Stimulated activated naive CD8-positive, alpha-beta T cell treated with anti-CD3 and anti-CD28 coated beads, Interleukin-15, Interleukin-2, amounts not matched to agents 100 U/mL and 50 U/mL, for 24 hours (primary cell): ENCODE results near the gene GALK2.
A peak's percentile ranks its signal among the peaks of the same experiment; 100 is the strongest.

Experiments used
- ATAC-seq: fragments of 150-1000 bp; cut with Tn5 transposase; one replicate; pipeline ENCODE4 v1.10.0; 2021
- DNase-seq: peaks from one replicate; pipeline ENCODE4 v3.0.0; 2021

The GALK2 gene

GRCh38 chr15:49282366-49282765 is 112.3 kb downstream of the GALK2 start:
- ATAC-seq = no peak
- DNase-seq = no peak

DNA sequence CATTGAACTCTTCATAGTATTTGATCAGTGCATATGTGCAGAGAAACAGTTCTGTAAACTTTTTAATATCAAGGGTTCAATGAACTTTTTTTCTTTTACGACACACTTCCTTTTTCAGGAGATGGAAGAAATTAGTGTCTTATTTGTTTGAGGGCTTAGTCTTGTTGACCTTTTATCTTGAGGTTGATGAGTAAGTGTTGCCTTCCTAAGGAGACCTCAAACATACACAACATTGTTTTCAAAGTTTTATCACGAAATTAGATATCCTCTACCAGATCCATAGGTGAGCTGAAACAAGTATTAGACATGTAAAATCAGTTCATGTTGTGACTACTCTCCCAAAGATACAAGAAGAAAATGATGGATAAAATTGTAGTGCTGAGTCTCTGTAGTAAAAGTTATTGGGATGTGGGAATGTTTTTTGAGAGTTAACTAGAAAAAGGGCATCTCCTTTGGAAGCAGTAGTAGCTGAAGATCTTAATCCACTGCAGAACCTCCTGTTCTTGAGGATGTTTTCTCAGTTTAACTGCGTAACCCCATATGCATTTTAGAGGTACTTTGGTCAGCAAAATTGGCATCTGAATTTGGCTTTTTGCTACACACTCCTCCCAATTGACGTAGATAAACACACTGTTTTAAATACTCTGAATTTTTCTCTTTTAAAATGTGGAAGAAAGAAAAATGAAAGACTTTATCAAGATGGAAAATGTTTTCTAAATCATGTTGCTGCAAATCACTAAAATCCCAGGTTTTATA is 116.8 kb downstream of the GALK2 start:
- peak; percentile 81 for ATAC-seq

GRCh38 chr15:49287481-49287880 is 117.4 kb downstream of the GALK2 start:
- ATAC-seq (no peak), DNase-seq (no peak)

More for the DNA sequence above, 116.8 kb downstream of the GALK2 start:
- no peak for DNase-seq

- no peak for DNase-seq
- no peak for ATAC-seq
Observed at GRCh38 chr15:49288391-49288790, 118.3 kb downstream of the GALK2 start.

DNA sequence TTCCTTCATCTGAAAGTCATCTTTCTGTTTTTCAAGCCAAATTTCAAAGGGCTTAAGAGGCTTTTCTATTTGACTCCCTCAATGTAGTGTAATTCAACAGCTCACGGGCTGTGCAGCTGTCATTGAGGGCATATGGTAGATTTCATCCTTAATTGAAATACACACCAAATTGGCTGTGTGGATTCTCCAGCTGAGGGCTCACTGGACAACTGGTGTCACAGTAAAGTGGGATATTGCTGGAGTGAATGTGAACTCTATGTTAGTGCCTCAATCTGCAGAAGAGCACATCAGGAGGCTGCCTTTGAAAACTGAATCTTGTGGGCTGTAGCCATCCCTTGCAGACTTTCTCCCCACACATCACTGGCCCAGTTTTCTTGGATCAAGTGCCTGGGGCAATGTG is 120.1 kb downstream of the GALK2 start:
- no peak for ATAC-seq
- no peak for DNase-seq

GRCh38 chr15:49293941-49294340 is 123.9 kb downstream of the GALK2 start:
- ATAC-seq = no peak
- no peak for DNase-seq

- ATAC-seq = no peak
- DNase-seq = no peak
Observed at GRCh38 chr15:49296258-49296657, 126.2 kb downstream of the GALK2 start.

GRCh38 chr15:49297584-49297983 is 127.5 kb downstream of the GALK2 start:
- ATAC-seq (no peak), DNase-seq (no peak)

DNA sequence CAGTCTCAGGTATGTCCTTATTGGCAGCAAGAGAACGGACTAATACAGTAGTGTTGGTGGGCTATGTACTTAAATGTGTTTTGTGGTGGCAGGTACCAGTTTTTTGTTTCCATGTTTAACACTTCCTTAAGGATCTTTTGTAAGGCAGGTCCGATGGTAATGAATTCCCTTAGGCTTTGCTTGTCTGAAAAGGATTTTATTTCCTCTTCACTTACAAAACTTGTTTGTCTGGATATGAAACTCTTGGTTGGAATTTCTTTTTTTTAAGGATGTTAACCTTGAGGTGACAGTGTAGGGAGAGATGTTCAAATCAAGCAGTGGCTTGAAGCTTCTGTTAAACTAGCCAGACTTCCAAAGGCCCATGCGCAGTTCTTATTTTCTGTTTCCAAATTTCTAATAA is 130.8 kb downstream of the GALK2 start:
- ATAC-seq = no peak
- DNase-seq = no peak

- no peak for ATAC-seq
- DNase-seq = no peak
Observed at GRCh38 chr15:49301562-49301961, 131.5 kb downstream of the GALK2 start.

GRCh38 chr15:49303003-49303402 is 133.0 kb downstream of the GALK2 start:
- no peak for ATAC-seq
- no peak for DNase-seq

DNA sequence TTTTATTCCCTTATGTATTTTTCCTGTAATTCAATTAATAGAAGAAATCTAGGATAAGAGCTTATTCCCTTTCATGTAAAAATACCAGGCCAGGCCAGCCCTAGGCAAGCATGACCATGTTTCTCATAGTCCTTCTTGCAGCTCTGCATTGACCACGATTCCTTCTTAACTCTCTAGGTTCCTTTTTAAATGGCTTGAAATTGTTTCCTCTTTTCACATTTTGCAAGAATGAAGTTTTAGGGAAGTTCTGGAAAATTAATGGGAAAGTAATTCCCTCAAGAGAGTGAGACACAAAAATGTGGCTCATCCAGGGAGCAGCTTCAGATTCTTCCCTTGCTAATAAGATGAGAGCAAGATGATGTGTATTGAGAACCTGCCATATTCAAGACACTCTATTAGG is 136.5 kb downstream of the GALK2 start:
- DNase-seq = no peak
- no peak for ATAC-seq

DNA sequence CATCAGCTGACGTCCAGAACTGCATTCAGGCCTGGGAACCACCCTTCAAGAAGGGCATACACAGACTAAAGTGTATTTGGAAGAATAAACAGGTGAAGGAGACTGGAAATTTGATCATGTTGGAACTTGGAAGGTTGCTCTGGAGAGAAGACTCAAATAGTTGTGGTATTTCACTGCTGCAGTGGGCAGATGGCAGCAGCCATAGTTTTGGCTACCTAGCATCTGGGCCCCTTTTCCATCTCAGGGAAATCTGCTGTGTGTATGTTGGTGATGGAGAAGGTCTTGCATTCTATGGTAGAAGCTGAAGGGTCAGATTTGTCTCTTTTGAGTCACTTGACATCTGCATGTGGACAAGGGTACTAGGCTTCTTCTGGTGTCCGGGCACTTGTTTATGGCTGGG is 138.6 kb downstream of the GALK2 start:
- no peak for ATAC-seq

GRCh38 chr15:49309889-49310288 is 139.8 kb downstream of the GALK2 start:
- ATAC-seq = no peak
- no peak for DNase-seq

More for the DNA sequence above, 138.6 kb downstream of the GALK2 start:
- DNase-seq = no peak

DNA sequence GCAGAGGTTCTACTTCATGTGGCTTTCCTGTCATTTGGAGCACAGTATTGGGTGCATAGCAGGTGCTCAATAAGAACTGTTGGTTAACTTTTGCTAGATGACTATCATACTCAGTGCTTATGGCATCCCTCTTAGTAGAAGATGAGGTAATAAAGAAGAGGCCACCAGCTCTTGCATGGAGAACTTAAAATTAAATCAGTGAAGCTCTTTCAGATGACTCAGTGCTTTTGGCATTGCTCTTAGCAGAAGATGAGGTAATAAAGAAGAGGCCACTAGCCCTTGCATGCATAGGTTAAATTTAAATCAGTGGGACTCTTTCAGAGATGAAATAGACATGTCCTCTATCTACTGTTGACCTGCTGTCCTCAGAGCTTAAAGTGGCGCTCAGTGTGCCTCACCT is 143.6 kb downstream of the GALK2 start:
- ATAC-seq (no peak), DNase-seq (no peak)

DNA sequence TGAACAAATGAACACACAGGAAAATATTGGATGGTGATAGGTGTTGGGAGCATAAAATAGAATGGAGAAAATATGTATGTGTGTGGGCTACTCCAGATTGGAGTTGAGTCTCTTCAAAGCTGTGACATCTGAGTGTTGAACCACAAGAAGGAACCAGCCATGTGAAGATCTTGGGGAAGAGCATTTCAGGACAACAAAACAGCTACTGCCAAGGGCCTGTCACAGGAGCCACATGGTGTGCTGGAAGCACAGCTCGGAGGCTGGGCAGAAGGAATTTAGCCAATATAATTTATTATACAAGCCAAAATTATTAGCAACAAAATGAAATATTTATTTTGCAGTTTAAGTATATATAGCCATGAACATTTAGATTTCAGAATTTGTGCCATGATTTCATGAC is 144.7 kb downstream of the GALK2 start:
- DNase-seq = no peak
- no peak for ATAC-seq

GRCh38 chr15:49315391-49315823 is 145.4 kb downstream of the GALK2 start:
- no peak for ATAC-seq
- DNase-seq = no peak

DNA sequence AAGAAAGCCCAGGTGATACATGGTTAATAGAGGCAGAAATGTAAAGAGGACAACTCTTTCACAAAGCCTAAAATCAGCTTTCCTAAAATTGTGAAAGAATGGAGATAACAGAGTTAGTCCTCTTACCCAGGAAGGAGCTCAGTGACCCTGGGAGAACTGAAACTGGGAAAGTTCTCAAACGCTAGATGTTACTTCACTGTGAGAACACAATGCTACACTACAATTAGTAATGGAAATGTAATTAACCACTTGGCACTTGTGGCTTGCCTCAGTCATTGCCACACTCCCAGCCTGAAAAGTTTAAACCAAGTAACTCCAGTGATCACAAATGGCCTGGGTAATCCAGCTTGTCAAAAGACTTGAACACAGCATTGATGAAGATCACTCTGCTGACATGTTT is 150.3 kb downstream of the GALK2 start:
- no peak for ATAC-seq
- no peak for DNase-seq

DNA sequence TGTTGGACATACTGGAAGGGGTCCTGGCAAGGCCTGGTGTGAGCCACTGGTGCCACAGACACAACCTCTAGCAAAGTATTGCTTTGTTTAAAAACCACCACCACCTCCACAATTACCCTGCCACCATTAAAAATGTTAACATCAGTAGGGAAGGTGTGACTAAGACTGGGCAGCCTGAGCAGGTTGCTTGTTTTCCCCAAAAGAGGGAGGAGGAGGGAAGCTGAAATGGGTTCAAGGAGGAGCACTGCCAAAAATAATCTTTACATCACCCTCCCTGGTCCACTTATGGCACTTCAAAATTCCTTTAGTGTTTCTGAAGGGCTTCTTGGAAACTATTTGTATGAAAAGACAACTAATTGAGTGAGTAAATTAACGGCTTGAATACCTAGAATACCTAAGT is 153.2 kb downstream of the GALK2 start:
- ATAC-seq (no peak), DNase-seq (no peak)

DNA sequence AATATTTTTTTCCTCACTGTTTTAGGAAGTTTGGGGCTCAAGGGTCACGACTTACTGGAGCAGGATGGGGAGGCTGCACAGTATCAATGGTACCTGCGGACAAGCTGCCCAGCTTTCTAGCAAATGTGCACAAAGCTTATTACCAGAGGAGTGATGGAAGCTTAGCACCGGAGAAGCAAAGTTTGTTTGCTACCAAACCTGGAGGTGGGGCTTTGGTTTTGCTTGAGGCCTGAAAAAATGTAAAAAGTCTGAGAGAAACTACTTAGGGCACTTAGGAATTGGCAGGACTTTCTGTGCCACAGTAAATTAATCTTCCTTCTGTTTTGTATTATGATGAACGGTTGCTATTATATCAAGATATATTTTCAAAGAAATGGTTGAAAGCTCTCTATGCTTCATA is 157.9 kb downstream of the GALK2 start:
- DNase-seq (no peak), ATAC-seq (no peak)

DNA sequence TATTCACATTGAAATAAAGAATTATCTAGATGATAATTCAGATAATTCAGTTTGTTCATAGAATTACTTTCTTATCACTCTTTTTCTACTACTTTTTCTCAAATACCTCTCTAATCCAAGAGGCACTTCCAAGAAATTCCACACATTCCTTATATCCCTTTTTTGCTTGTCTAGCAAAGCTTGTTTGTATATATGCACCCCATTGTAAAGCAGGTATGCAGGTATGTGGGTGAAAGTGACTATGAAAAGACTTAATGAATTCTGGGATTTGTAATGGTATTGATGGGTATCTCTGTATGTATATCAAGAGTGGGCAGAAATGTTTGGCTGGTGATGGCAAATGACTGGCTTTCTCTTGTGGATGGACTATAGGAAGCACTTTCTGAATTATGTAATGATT is 158.9 kb downstream of the GALK2 start:
- DNase-seq (no peak), ATAC-seq (no peak)

- ATAC-seq (no peak), DNase-seq (no peak)
Observed at GRCh38 chr15:49330166-49330565, 160.1 kb downstream of the GALK2 start.

GRCh38 chr15:49331442-49331841 is 161.4 kb downstream of the GALK2 start:
- no peak for DNase-seq
- ATAC-seq = no peak

DNA sequence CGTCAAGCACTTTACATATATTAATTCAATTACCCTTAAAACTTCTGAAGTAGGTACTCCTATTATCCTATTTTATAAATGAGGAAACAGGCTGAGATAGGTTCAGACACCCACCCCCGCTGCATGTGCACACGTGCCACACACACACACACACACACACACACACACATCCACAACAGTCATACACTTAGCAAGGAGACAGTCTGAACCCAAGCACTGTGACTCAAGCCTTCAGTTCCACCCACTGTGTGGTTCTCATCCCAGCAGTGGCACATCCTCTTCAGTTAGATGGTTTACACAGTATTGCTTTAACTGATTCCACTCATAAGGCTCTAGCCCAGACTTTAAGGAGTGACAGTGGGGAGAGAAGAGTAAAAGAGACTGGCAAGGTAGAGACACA is 161.9 kb downstream of the GALK2 start:
- ATAC-seq = peak; percentile 59
- DNase-seq = no peak

- DNase-seq = no peak
- ATAC-seq = no peak
Observed at GRCh38 chr15:49339656-49340055, 169.6 kb downstream of the GALK2 start.
